GM23338 (cell line): ENCODE data around the gene JAKMIP2. TPM values are rescaled to one million over a fixed set of nuclear protein-coding genes. Genes with fewer than 3 reads are reported as not detected.

Experiments
- ATAC-seq: fragments of 200-7000 bp; cut with Tn5 transposase; 3 replicates; pipeline ENCODE4 v1.9.1; 2020
- DNase-seq: peaks from one replicate; pipeline ENCODE4 v3.0.0-alpha.2; 2015; ENCODE audit warnings: low spot score
- H2AFZ ChIP-seq: fragments of 200-600 bp; sonication (generic); 2 replicates; pipeline ENCODE4 v1.8.0; 2016; ENCODE audit warnings: antibody characterized with exemption, mild to moderate bottlenecking, moderate library complexity
- H3F3A ChIP-seq: fragments of 200-600 bp; sonication (generic); replicated peaks from 2 replicates; pipeline ENCODE4 v1.8.0; 2017; ENCODE audit warnings: antibody characterized with exemption, mixed run types, low read depth
- H3K27ac ChIP-seq: fragments of 200-600 bp; sonication (generic); 2 replicates; pipeline ENCODE4 v1.6.1; 2016; ENCODE audit warnings: low read depth
- H3K27me3 ChIP-seq: fragments of 200-600 bp; sonication (generic); 2 replicates; pipeline ENCODE4 v1.8.0; 2016; ENCODE audit warnings: mild to moderate bottlenecking, mixed run types, moderate library complexity; ENCODE audit not compliant: insufficient read depth
- H3K36me3 ChIP-seq: fragments of 200-600 bp; sonication (generic); 2 replicates; pipeline ENCODE4 v1.8.0; 2016; ENCODE audit warnings: mild to moderate bottlenecking; ENCODE audit not compliant: insufficient read depth
- H3K4me1 ChIP-seq: fragments of 200-600 bp; sonication (generic); 2 replicates; pipeline ENCODE4 v1.8.0; 2016; ENCODE audit warnings: mild to moderate bottlenecking, moderate library complexity; ENCODE audit not compliant: insufficient read depth
- H3K4me2 ChIP-seq: fragments of 200-600 bp; sonication (generic); 2 replicates; pipeline ENCODE4 v1.7.1; 2017; ENCODE audit warnings: mixed run types
- H3K4me3 ChIP-seq: fragments of 200-600 bp; sonication (generic); 2 replicates; pipeline ENCODE4 v1.6.1; 2016; ENCODE audit warnings: mixed run types
- H3K79me2 ChIP-seq: fragments of 200-600 bp; sonication (generic); replicated peaks from 2 replicates; pipeline ENCODE4 v1.8.0; 2017; ENCODE audit warnings: mild to moderate bottlenecking; ENCODE audit not compliant: insufficient read depth
- H3K9me2 ChIP-seq: fragments of 200-600 bp; sonication (generic); 2 replicates; pipeline ENCODE4 v1.8.0; 2017; ENCODE audit not compliant: insufficient read depth
- H4K20me1 ChIP-seq: fragments of 200-600 bp; sonication (generic); replicated peaks from 2 replicates; pipeline ENCODE4 v1.8.0; 2017; ENCODE audit warnings: mild to moderate bottlenecking; ENCODE audit not compliant: insufficient read depth
- H3K27ac Mint-ChIP-seq: 2 replicates; pipeline ENCODE4 v1.8.0; 2020; ENCODE audit warnings: inconsistent platforms, mild to moderate bottlenecking, moderate library complexity, mixed read lengths
- H3K27me3 Mint-ChIP-seq: 3 replicates; pipeline ENCODE4 v1.8.0; 2022; ENCODE audit warnings: low read depth, mild to moderate bottlenecking, moderate library complexity, mixed read lengths, inconsistent platforms; ENCODE audit not compliant: insufficient read depth, poor library complexity
- H3K36me3 Mint-ChIP-seq: 3 replicates; pipeline ENCODE4 v1.8.0; 2021; ENCODE audit warnings: low read depth, mild to moderate bottlenecking, inconsistent platforms, moderate library complexity, mixed read lengths
- H3K4me1 Mint-ChIP-seq: 3 replicates; pipeline ENCODE4 v1.8.0; 2020; ENCODE audit warnings: mild to moderate bottlenecking, inconsistent platforms, mixed read lengths
- H3K4me3 Mint-ChIP-seq: 3 replicates; pipeline ENCODE4 v1.8.0; 2021; ENCODE audit warnings: moderate library complexity, mild to moderate bottlenecking, inconsistent platforms, mixed read lengths
- H3K9me3 Mint-ChIP-seq: 3 replicates; pipeline ENCODE4 v1.8.0; 2020; ENCODE audit warnings: moderate library complexity, mild to moderate bottlenecking, inconsistent platforms, mixed read lengths
- JUNB ChIP-seq: IDR thresholded peaks from one replicate; pipeline ENCODE4 v1.6.1; 2016; ENCODE audit warnings: antibody characterized with exemption; ENCODE audit not compliant: unreplicated experiment
- NANOG ChIP-seq: IDR thresholded peaks from 2 replicates; pipeline ENCODE4 v1.6.1; 2016; ENCODE audit warnings: antibody characterized with exemption, borderline replicate concordance
- STAT1 ChIP-seq: IDR thresholded peaks from one replicate; pipeline ENCODE4 v1.6.1; 2016; ENCODE audit warnings: antibody characterized with exemption; ENCODE audit not compliant: unreplicated experiment
- ZNF114 ChIP-seq: fragments of 250-450 bp; sonication (Bioruptor Pico); IDR thresholded peaks from 2 replicates; pipeline ENCODE4 v1.5.0; 2020; ENCODE audit warnings: mild to moderate bottlenecking, moderate library complexity
- polyA plus RNA-seq: library from polyadenylated mRNA; unstranded; fragments of >200 nt; fragmentation: Nextera tagmentation; extraction: Ambion mirVana; gene quantifications from 2 replicates; pipeline ENCODE4 v1.2.1, GENCODE V29; 2016
- total RNA-seq: library from RNA; depleted of rRNA; stranded (reverse); fragments of >200 nt; shearing (Covaris generic); gene quantifications from 2 replicates; pipeline ENCODE4 v1.2.3, GENCODE V29; 2014
- TF ChIP-seq, protein P1 (sequence below): fragments of 250-450 bp; sonication (Bioruptor Pico); IDR thresholded peaks from 2 replicates; pipeline ENCODE4 v1.5.0; 2020; ENCODE audit warnings: mild to moderate bottlenecking, moderate library complexity
- TF ChIP-seq, protein P2 (sequence below), 2 experiments: fragments of 200-600 bp in 1 of 2; sonication (generic) in 1 of 2; conservative IDR thresholded peaks; 2 replicates each; pipeline versions ENCODE4 v1.5.1 to v1.6.1; 2016 to 2017; ENCODE audit warnings: antibody characterized with exemption in 2 of 2, low read depth in 2 of 2, mild to moderate bottlenecking in 2 of 2, moderate library complexity in 1 of 2

Gene JAKMIP2
- total and polyA plus RNA-seq, 2 experiments from 2014 or later, result 20.5 to 27.2 TPM

DNA sequence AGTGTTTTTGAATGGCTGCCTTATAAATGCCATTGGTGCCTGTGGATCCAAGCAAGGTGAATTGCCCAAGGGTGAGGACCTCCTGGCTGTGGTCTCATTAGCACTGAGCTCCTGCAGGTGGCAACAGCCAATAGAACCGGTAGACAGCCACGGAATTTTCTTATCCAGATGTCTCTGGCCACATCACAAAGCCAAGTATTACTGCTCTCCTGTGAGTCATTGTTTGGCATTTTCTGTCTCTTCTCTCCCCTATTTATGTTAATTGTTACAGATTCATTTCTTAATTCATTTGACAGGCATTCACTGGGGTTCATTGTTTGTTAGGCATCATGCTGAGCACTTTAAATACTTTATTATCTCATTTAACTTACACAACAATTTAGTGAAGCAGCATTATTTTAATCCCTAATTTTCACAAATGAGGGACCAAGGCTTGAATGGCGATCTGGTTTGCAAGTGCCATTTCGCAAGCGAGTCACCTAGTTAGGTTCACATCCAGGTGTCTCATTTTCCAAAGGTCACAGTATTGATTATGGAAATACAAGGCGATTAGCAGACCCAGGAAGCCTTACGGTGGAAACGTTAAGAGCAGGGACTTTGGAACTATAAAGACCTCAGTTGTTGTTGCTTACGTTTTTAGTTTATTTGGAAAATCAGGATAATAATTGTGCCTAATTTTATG lies 214.5 kb downstream of the JAKMIP2 start (continued):
- TF ChIP-seq, protein P1, sequence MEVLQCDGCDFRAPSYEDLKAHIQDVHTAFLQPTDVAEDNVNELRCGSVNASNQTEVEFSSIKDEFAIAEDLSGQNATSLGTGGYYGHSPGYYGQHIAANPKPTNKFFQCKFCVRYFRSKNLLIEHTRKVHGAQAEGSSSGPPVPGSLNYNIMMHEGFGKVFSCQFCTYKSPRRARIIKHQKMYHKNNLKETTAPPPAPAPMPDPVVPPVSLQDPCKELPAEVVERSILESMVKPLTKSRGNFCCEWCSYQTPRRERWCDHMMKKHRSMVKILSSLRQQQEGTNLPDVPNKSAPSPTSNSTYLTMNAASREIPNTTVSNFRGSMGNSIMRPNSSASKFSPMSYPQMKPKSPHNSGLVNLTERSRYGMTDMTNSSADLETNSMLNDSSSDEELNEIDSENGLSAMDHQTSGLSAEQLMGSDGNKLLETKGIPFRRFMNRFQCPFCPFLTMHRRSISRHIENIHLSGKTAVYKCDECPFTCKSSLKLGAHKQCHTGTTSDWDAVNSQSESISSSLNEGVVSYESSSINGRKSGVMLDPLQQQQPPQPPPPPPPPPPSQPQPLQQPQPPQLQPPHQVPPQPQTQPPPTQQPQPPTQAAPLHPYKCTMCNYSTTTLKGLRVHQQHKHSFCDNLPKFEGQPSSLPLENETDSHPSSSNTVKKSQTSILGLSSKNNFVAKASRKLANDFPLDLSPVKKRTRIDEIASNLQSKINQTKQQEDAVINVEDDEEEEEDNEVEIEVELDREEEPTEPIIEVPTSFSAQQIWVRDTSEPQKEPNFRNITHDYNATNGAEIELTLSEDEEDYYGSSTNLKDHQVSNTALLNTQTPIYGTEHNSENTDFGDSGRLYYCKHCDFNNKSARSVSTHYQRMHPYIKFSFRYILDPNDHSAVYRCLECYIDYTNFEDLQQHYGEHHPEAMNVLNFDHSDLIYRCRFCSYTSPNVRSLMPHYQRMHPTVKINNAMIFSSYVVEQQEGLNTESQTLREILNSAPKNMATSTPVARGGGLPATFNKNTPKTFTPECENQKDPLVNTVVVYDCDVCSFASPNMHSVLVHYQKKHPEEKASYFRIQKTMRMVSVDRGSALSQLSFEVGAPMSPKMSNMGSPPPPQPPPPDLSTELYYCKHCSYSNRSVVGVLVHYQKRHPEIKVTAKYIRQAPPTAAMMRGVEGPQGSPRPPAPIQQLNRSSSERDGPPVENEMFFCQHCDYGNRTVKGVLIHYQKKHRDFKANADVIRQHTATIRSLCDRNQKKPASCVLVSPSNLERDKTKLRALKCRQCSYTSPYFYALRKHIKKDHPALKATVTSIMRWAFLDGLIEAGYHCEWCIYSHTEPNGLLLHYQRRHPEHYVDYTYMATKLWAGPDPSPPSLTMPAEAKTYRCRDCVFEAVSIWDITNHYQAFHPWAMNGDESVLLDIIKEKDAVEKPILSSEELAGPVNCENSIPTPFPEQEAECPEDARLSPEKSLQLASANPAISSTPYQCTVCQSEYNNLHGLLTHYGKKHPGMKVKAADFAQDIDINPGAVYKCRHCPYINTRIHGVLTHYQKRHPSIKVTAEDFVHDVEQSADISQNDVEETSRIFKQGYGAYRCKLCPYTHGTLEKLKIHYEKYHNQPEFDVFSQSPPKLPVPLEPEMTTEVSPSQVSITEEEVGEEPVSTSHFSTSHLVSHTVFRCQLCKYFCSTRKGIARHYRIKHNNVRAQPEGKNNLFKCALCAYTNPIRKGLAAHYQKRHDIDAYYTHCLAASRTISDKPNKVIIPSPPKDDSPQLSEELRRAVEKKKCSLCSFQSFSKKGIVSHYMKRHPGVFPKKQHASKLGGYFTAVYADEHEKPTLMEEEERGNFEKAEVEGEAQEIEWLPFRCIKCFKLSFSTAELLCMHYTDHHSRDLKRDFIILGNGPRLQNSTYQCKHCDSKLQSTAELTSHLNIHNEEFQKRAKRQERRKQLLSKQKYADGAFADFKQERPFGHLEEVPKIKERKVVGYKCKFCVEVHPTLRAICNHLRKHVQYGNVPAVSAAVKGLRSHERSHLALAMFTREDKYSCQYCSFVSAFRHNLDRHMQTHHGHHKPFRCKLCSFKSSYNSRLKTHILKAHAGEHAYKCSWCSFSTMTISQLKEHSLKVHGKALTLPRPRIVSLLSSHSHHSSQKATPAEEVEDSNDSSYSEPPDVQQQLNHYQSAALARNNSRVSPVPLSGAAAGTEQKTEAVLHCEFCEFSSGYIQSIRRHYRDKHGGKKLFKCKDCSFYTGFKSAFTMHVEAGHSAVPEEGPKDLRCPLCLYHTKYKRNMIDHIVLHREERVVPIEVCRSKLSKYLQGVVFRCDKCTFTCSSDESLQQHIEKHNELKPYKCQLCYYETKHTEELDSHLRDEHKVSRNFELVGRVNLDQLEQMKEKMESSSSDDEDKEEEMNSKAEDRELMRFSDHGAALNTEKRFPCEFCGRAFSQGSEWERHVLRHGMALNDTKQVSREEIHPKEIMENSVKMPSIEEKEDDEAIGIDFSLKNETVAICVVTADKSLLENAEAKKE (CRISPR knock-in tag), result peak; percentile 99
- TF ChIP-seq, protein P2, sequence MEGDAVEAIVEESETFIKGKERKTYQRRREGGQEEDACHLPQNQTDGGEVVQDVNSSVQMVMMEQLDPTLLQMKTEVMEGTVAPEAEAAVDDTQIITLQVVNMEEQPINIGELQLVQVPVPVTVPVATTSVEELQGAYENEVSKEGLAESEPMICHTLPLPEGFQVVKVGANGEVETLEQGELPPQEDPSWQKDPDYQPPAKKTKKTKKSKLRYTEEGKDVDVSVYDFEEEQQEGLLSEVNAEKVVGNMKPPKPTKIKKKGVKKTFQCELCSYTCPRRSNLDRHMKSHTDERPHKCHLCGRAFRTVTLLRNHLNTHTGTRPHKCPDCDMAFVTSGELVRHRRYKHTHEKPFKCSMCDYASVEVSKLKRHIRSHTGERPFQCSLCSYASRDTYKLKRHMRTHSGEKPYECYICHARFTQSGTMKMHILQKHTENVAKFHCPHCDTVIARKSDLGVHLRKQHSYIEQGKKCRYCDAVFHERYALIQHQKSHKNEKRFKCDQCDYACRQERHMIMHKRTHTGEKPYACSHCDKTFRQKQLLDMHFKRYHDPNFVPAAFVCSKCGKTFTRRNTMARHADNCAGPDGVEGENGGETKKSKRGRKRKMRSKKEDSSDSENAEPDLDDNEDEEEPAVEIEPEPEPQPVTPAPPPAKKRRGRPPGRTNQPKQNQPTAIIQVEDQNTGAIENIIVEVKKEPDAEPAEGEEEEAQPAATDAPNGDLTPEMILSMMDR (conservative IDR thresholded peaks at IDR 0.05; ENCODE audit: low read depth in 2 of 2), result no peak
- TF ChIP-seq STAT1 (no peak), JUNB (no peak), NANOG (peak; percentile 98)

DNA sequence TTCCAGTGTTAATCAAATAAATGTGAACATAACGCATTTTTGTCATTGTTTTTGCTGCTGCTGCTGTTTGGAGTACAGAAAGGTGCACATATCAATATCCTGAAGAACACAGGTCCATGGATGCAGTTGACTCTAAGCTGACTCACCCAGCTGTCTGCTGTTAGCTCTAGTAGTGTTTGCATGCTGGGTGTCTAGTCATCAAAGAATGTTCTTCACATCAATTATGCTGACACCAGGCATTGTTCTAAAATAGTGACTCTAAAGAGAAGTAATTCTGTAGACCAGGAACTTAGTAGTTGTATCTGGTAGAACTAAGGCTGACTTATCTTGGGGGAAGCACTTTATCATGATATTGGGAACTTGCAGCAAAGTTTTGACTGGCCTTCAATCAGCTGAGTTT lies 217.0 kb downstream of the JAKMIP2 start:
- H3F3A ChIP-seq, result peaks cover 17% of the 10 kb centered on the region; the same call in 1 of the 2 replicates
- no peak overlapping the region for H2AFZ ChIP-seq
- H3K9me3 Mint-ChIP-seq, result no peaks in the 10 kb centered on the region; the same call in 2 of the 3 replicates
- peaks cover 63% of the 10 kb centered on the region for H3K4me1 Mint-ChIP-seq
- peaks cover 70% of the 10 kb centered on the region for H3K79me2 ChIP-seq
- no peaks in the 10 kb centered on the region for H3K9me2 ChIP-seq
- no peak for ATAC-seq
- peak overlapping the region; percentile 79 for H3K27ac Mint-ChIP-seq
- H3K4me1 ChIP-seq, result peaks cover 36% of the 10 kb centered on the region
- H3K36me3 ChIP-seq, result peaks cover 4% of the 10 kb centered on the region; the same call in 1 of the 2 replicates
- H3K27me3 Mint-ChIP-seq, result peaks cover 4% of the 10 kb centered on the region
- H3K4me3 Mint-ChIP-seq, result no peak overlapping the region
- H3K4me3 ChIP-seq, result no peak overlapping the region
- DNase-seq, result no peak
- peaks cover 46% of the 10 kb centered on the region for H3K36me3 Mint-ChIP-seq
- H3K27ac ChIP-seq, result peak overlapping the region; percentile 94
- no peak overlapping the region for H3K4me2 ChIP-seq
- no peaks in the 10 kb centered on the region for H4K20me1 ChIP-seq
- H3K27me3 ChIP-seq, result no peaks in the 10 kb centered on the region
- no peak for TF ChIP-seq ZNF114 (CRISPR knock-in tag)
- TF ChIP-seq, protein P1 (CRISPR knock-in tag), result no peak
